GM23338 (cell line): ENCODE results near the gene IL10. TPM values are rescaled to one million over a fixed set of nuclear protein-coding genes. Genes with fewer than 3 reads are reported as not detected.

Experiments
- ATAC-seq: fragments of 200-7000 bp; cut with Tn5 transposase; 3 replicates; pipeline ENCODE4 v1.9.1; 2020
- DNase-seq: peaks from one replicate; pipeline ENCODE4 v3.0.0-alpha.2; 2015; ENCODE audit warnings: low spot score
- H2AFZ ChIP-seq: fragments of 200-600 bp; sonication (generic); 2 replicates; pipeline ENCODE4 v1.8.0; 2016; ENCODE audit warnings: antibody characterized with exemption, mild to moderate bottlenecking, moderate library complexity
- H3F3A ChIP-seq: fragments of 200-600 bp; sonication (generic); replicated peaks from 2 replicates; pipeline ENCODE4 v1.8.0; 2017; ENCODE audit warnings: antibody characterized with exemption, mixed run types, low read depth
- H3K27ac ChIP-seq: fragments of 200-600 bp; sonication (generic); 2 replicates; pipeline ENCODE4 v1.6.1; 2016; ENCODE audit warnings: low read depth
- H3K27me3 ChIP-seq: fragments of 200-600 bp; sonication (generic); 2 replicates; pipeline ENCODE4 v1.8.0; 2016; ENCODE audit warnings: mild to moderate bottlenecking, mixed run types, moderate library complexity; ENCODE audit not compliant: insufficient read depth
- H3K36me3 ChIP-seq: fragments of 200-600 bp; sonication (generic); 2 replicates; pipeline ENCODE4 v1.8.0; 2016; ENCODE audit warnings: mild to moderate bottlenecking; ENCODE audit not compliant: insufficient read depth
- H3K4me1 ChIP-seq: fragments of 200-600 bp; sonication (generic); 2 replicates; pipeline ENCODE4 v1.8.0; 2016; ENCODE audit warnings: mild to moderate bottlenecking, moderate library complexity; ENCODE audit not compliant: insufficient read depth
- H3K4me2 ChIP-seq: fragments of 200-600 bp; sonication (generic); 2 replicates; pipeline ENCODE4 v1.7.1; 2017; ENCODE audit warnings: mixed run types
- H3K4me3 ChIP-seq: fragments of 200-600 bp; sonication (generic); 2 replicates; pipeline ENCODE4 v1.6.1; 2016; ENCODE audit warnings: mixed run types
- H3K79me2 ChIP-seq: fragments of 200-600 bp; sonication (generic); replicated peaks from 2 replicates; pipeline ENCODE4 v1.8.0; 2017; ENCODE audit warnings: mild to moderate bottlenecking; ENCODE audit not compliant: insufficient read depth
- H3K9me2 ChIP-seq: fragments of 200-600 bp; sonication (generic); 2 replicates; pipeline ENCODE4 v1.8.0; 2017; ENCODE audit not compliant: insufficient read depth
- H4K20me1 ChIP-seq: fragments of 200-600 bp; sonication (generic); replicated peaks from 2 replicates; pipeline ENCODE4 v1.8.0; 2017; ENCODE audit warnings: mild to moderate bottlenecking; ENCODE audit not compliant: insufficient read depth
- H3K27ac Mint-ChIP-seq: 2 replicates; pipeline ENCODE4 v1.8.0; 2020; ENCODE audit warnings: inconsistent platforms, mild to moderate bottlenecking, moderate library complexity, mixed read lengths
- H3K27me3 Mint-ChIP-seq: 3 replicates; pipeline ENCODE4 v1.8.0; 2022; ENCODE audit warnings: low read depth, mild to moderate bottlenecking, moderate library complexity, mixed read lengths, inconsistent platforms; ENCODE audit not compliant: insufficient read depth, poor library complexity
- H3K36me3 Mint-ChIP-seq: 3 replicates; pipeline ENCODE4 v1.8.0; 2021; ENCODE audit warnings: low read depth, mild to moderate bottlenecking, inconsistent platforms, moderate library complexity, mixed read lengths
- H3K4me1 Mint-ChIP-seq: 3 replicates; pipeline ENCODE4 v1.8.0; 2020; ENCODE audit warnings: mild to moderate bottlenecking, inconsistent platforms, mixed read lengths
- H3K4me3 Mint-ChIP-seq: 3 replicates; pipeline ENCODE4 v1.8.0; 2021; ENCODE audit warnings: moderate library complexity, mild to moderate bottlenecking, inconsistent platforms, mixed read lengths
- H3K9me3 Mint-ChIP-seq: 3 replicates; pipeline ENCODE4 v1.8.0; 2020; ENCODE audit warnings: moderate library complexity, mild to moderate bottlenecking, inconsistent platforms, mixed read lengths
- EZH2phosphoT487 ChIP-seq: fragments of 200-600 bp; sonication (generic); IDR thresholded peaks from one replicate; pipeline ENCODE4 v1.8.1; 2018; ENCODE audit warnings: antibody characterized with exemption; ENCODE audit not compliant: unreplicated experiment
- ZNF114 ChIP-seq: fragments of 250-450 bp; sonication (Bioruptor Pico); IDR thresholded peaks from 2 replicates; pipeline ENCODE4 v1.5.0; 2020; ENCODE audit warnings: mild to moderate bottlenecking, moderate library complexity
- ZNF331 ChIP-seq: fragments of 250-450 bp; sonication (Bioruptor Pico); IDR thresholded peaks from 2 replicates; pipeline ENCODE4 v1.5.0; 2020; ENCODE audit warnings: low read depth, mild to moderate bottlenecking, moderate library complexity
- long read RNA-seq: library from polyadenylated mRNA; unstranded; transcript quantifications from one replicate; pipeline ENCODE4 v2.0.0, GENCODE V29; 2020; ENCODE audit not compliant: unreplicated experiment
- polyA plus RNA-seq: library from polyadenylated mRNA; unstranded; fragments of >200 nt; fragmentation: Nextera tagmentation; extraction: Ambion mirVana; gene quantifications from 2 replicates; pipeline ENCODE4 v1.2.1, GENCODE V29; 2016
- total RNA-seq: library from RNA; depleted of rRNA; stranded (reverse); fragments of >200 nt; shearing (Covaris generic); gene quantifications from 2 replicates; pipeline ENCODE4 v1.2.3, GENCODE V29; 2014; rRNA removed
- TF ChIP-seq, protein P1 (sequence below): IDR thresholded peaks from 2 replicates; pipeline ENCODE4 v1.6.1; 2016; ENCODE audit warnings: antibody characterized with exemption
- TF ChIP-seq, protein P2 (sequence below): fragments of 250-450 bp; sonication (Bioruptor Pico); IDR thresholded peaks from 2 replicates; pipeline ENCODE4 v1.5.0; 2020; ENCODE audit warnings: mild to moderate bottlenecking, moderate library complexity

IL10 gene
- total RNA-seq (not detected in 2 replicates), polyA plus RNA-seq (not detected in 2 replicates)
- long read RNA-seq: 0 reads

DNA sequence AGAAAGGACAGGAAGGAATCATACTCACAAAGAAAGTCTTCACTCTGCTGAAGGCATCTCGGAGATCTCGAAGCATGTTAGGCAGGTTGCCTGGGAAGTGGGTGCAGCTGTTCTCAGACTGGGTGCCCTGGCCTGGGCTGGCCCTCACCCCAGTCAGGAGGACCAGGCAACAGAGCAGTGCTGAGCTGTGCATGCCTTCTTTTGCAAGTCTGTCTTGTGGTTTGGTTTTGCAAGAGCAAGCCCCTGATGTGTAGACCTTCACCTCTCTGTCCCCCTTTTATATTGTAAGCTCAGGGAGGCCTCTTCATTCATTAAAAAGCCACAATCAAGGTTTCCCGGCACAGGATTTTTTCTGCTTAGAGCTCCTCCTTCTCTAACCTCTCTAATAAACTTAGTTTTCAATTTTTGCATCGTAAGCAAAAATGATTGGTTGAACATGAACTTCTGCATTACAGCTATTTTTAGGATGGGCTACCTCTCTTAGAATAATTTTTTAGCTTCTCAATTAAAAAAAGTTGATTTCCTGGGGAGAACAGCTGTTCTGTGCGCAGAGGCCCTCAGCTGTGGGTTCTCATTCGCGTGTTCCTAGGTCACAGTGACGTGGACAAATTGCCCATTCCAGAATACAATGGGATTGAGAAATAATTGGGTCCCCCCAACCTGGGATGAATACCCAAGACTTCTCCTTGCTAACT lies at the start of gene IL10:
Gene IL10, minus strand, starts transcription at position 252 of the 695 bp plus-strand sequence. Its CDS starts 59 bp downstream, at position 193.
- DNase-seq: no peak

More for the DNA sequence above, at the start of gene IL10:
- no peak within 1 kb of the TSS for H3K4me3 Mint-ChIP-seq
- H3K36me3 Mint-ChIP-seq: no peaks in the 10 kb centered on the region
- Histone ChIP-seq H2AFZ (peak within 1 kb of the TSS; percentile 43; the same call in 1 of the 2 replicates), H3K27ac (no peak within 1 kb of the TSS), H3K79me2 (no peaks in the 10 kb centered on the region), H3K27me3 (no peaks in the 10 kb centered on the region), H4K20me1 (no peaks in the 10 kb centered on the region), H3K9me2 (no peaks in the 10 kb centered on the region; the same call in 1 of the 2 replicates), H3K36me3 (no peaks in the 10 kb centered on the region), H3K4me2 (no peak within 1 kb of the TSS), H3F3A (no peaks in the 10 kb centered on the region), H3K4me1 (peaks cover 16% of the 10 kb centered on the region; the same call in 1 of the 2 replicates), H3K4me3 (no peak within 1 kb of the TSS)
- peaks cover 28% of the 10 kb centered on the region for H3K4me1 Mint-ChIP-seq
- ATAC-seq: no peak
- H3K9me3 Mint-ChIP-seq: no peaks in the 10 kb centered on the region
- H3K27me3 Mint-ChIP-seq: peaks cover 10% of the 10 kb centered on the region
- TF ChIP-seq ZNF331 (CRISPR knock-in tag) (no peak), EZH2phosphoT487 (no peak), ZNF114 (no peak)
- TF ChIP-seq, protein P1, sequence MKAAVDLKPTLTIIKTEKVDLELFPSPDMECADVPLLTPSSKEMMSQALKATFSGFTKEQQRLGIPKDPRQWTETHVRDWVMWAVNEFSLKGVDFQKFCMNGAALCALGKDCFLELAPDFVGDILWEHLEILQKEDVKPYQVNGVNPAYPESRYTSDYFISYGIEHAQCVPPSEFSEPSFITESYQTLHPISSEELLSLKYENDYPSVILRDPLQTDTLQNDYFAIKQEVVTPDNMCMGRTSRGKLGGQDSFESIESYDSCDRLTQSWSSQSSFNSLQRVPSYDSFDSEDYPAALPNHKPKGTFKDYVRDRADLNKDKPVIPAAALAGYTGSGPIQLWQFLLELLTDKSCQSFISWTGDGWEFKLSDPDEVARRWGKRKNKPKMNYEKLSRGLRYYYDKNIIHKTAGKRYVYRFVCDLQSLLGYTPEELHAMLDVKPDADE: no peak
- TF ChIP-seq, protein P2, sequence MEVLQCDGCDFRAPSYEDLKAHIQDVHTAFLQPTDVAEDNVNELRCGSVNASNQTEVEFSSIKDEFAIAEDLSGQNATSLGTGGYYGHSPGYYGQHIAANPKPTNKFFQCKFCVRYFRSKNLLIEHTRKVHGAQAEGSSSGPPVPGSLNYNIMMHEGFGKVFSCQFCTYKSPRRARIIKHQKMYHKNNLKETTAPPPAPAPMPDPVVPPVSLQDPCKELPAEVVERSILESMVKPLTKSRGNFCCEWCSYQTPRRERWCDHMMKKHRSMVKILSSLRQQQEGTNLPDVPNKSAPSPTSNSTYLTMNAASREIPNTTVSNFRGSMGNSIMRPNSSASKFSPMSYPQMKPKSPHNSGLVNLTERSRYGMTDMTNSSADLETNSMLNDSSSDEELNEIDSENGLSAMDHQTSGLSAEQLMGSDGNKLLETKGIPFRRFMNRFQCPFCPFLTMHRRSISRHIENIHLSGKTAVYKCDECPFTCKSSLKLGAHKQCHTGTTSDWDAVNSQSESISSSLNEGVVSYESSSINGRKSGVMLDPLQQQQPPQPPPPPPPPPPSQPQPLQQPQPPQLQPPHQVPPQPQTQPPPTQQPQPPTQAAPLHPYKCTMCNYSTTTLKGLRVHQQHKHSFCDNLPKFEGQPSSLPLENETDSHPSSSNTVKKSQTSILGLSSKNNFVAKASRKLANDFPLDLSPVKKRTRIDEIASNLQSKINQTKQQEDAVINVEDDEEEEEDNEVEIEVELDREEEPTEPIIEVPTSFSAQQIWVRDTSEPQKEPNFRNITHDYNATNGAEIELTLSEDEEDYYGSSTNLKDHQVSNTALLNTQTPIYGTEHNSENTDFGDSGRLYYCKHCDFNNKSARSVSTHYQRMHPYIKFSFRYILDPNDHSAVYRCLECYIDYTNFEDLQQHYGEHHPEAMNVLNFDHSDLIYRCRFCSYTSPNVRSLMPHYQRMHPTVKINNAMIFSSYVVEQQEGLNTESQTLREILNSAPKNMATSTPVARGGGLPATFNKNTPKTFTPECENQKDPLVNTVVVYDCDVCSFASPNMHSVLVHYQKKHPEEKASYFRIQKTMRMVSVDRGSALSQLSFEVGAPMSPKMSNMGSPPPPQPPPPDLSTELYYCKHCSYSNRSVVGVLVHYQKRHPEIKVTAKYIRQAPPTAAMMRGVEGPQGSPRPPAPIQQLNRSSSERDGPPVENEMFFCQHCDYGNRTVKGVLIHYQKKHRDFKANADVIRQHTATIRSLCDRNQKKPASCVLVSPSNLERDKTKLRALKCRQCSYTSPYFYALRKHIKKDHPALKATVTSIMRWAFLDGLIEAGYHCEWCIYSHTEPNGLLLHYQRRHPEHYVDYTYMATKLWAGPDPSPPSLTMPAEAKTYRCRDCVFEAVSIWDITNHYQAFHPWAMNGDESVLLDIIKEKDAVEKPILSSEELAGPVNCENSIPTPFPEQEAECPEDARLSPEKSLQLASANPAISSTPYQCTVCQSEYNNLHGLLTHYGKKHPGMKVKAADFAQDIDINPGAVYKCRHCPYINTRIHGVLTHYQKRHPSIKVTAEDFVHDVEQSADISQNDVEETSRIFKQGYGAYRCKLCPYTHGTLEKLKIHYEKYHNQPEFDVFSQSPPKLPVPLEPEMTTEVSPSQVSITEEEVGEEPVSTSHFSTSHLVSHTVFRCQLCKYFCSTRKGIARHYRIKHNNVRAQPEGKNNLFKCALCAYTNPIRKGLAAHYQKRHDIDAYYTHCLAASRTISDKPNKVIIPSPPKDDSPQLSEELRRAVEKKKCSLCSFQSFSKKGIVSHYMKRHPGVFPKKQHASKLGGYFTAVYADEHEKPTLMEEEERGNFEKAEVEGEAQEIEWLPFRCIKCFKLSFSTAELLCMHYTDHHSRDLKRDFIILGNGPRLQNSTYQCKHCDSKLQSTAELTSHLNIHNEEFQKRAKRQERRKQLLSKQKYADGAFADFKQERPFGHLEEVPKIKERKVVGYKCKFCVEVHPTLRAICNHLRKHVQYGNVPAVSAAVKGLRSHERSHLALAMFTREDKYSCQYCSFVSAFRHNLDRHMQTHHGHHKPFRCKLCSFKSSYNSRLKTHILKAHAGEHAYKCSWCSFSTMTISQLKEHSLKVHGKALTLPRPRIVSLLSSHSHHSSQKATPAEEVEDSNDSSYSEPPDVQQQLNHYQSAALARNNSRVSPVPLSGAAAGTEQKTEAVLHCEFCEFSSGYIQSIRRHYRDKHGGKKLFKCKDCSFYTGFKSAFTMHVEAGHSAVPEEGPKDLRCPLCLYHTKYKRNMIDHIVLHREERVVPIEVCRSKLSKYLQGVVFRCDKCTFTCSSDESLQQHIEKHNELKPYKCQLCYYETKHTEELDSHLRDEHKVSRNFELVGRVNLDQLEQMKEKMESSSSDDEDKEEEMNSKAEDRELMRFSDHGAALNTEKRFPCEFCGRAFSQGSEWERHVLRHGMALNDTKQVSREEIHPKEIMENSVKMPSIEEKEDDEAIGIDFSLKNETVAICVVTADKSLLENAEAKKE (CRISPR knock-in tag): no peak
- no peak within 1 kb of the TSS for H3K27ac Mint-ChIP-seq
